Spleen (tissue), 7 donors: ENCODE data around the gene SNX11.

ENCODE experiments used
- CTCF ChIP-seq, 11 experiments: fragments of 200-600 bp in 7 of 11; fragments of 450-650 bp in 4 of 11; sonication (generic) in 4 of 11; IDR thresholded peaks in 8 of 11; conservative IDR thresholded peaks in 3 of 11; 1 replicate in 7 of 11; 2 replicates in 4 of 11; pipeline versions ENCODE4 v1.4.0 to v1.8.0; 2016 to 2021; ENCODE audit warnings: antibody characterized with exemption in 11 of 11, inconsistent platforms in 4 of 11, mild to moderate bottlenecking in 1 of 11
- POLR2A ChIP-seq, 3 donors: fragments of 450-650 bp; IDR thresholded peaks; one replicate each; pipeline ENCODE4 v1.5.1; 2017; ENCODE audit warnings: antibody characterized with exemption in 3 of 3, mild to moderate bottlenecking in 1 of 3
- donor health status: DM: no; HTN: no; CAD: no; lungs with moderate emphysema.
- donor health status: DM: no; HTN: no; CAD: no.
- donor health status: DM: no; HTN: no; CAD: no.

GRCh38 chr17:48064638-48065037 is 42.9 kb upstream of the SNX11 start:
- TF ChIP-seq POLR2A (IDR thresholded peaks at IDR 0.05), result no peak
- TF ChIP-seq CTCF (IDR thresholded peaks at IDR 0.05 in 8 of 11, conservative IDR thresholded peaks at IDR 0.05 in 3 of 11), result no peak
